NCI-H446 (cell line): ENCODE results near the gene KIF6.
"Not testable (repeated sequence)": the region's sequence is repeated elsewhere in the genome, so short reads cannot be mapped to it uniquely, and the experiment has no call there.

Experiments
- DNase-seq, 2 experiments: peaks; one replicate each; lab custom pipeline; 2025; lab: John Stamatoyannopoulos, UW

KIF6 gene

DNA sequence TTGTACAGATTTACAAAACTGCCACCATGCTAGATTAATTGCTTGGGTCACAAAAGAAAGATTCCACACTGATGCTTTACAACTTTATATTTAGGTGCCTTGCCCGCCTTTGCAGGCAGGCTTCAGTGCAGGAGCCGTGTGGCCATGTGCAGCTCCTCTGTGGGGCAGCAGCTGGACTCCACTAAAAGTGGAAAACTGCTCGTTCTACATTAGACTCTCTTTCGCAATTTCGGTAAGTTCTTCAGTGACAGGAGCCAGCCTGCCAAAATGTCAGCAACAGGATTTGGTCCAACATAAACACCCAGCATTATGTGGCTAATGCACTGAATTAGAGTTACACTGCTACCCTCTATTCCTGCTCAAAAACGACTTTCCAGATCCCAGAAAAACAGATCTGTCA lies 228.3 kb downstream of the KIF6 start:
- DNase-seq: peak; percentile 64 to 82

DNA sequence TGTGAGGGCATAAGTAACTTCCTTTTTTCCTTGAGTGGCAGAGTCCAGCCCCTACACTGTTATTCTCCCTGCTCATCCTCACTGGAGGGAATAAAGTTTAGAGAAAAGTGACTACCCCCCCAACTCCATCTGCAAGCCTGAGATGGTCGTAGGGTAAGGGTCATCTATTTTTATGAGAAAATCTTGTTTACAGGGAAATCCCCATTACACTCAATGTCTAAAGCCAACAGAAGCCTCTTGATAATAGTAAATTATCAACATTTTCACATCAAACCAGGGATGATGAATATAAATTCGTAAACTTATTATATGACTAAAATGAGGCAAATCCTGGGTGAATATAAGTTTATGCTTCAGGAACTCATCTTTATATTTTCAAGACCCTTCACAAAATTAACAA lies 228.8 kb downstream of the KIF6 start:
- no peak for DNase-seq

DNA sequence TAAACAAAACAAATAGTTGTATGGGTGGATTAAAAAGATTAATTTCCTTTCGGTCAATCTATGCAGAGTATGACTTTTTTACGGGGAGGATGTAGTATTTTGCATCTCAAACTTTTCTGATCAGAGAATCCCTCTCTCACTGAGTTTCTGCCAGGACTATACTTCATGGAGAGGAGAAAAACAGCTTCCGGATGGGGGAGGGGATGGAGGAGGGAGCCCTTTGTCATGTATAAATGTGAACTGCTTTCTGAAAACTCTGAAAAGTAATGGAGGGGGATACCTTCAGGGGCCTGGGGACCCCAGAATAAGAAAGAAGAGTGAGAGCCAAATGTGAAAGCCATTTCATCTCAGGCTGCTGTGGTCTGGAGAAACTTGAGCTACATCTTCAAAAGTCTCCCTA lies 229.6 kb downstream of the KIF6 start:
- DNase-seq: no peak

DNA sequence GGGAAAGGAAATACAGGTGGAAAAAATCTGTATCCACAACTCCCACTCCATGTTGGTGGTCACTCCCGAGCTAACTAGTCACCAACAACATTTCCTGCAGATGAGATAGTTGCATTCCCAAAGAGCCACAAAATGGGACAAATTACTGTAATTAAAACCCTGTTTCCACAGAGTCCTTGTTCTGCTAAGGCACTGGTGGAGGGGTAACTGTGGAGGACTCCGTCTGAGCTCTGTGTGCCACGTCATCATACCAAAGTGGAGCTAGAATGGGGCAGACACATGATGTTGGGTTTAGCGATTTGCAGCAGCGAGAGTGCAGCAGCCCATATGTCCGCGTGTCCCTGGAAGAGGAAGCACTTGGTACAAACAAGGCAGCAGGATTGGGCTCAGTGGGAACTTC lies 230.2 kb downstream of the KIF6 start:
- no peak for DNase-seq

DNA sequence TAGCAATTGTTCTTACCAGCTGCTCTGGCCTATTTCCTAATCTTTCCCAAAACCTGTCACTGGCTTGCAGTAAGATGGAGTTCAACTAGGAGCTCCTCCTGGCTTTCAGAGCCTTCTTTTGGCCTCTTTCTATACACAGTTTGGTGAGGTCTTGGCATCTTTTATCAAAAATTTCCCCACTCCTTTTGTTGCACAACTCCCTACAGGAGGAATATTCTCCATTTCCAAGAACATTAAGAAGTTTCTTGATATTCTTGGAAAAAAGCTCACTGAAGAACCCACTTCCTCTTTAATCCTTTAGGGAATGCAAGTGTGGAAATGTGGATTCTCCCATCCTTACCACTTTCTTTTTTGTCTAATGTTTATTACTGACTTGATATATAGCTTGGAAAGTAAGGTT lies 231.4 kb downstream of the KIF6 start:
- no peak for DNase-seq

DNA sequence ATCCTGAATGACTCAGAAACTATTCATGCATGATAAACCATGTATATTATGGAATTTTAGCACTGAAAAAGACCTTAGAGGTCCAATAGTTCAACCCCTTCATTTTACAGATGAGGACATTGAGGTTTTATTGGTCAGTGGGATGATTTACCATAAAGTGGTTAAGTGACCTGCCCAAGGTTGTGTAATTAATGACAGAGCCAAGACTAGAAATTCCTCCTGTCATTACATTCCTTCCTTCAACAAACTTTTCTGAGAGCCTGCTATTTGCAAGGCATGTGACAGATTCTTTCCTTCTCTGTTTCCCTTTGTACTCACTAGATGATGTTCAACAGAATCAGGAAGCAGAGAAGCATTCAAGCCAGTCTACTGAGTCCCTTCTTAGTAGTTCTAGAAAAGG lies 232.0 kb downstream of the KIF6 start:
- DNase-seq: no peak

DNA sequence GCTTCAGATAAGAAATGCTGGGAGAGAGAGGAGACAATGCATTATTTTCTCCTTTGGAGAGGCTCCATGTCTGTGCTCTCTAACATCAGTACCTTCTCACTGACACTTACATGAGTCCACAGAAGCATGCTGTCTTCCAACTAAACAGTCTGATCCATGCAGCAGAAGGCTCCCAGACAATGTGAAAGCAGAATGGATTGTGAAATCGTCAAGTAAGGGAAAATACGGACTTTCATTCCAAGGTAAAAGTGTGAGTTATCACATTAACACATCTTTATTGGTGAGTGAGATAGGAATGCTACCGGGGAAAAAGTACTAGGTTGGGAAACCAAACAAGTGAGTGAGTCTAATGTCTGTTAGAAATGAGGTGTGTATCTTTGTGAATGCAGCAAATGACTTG lies 235.1 kb downstream of the KIF6 start:
- DNase-seq: no peak

DNA sequence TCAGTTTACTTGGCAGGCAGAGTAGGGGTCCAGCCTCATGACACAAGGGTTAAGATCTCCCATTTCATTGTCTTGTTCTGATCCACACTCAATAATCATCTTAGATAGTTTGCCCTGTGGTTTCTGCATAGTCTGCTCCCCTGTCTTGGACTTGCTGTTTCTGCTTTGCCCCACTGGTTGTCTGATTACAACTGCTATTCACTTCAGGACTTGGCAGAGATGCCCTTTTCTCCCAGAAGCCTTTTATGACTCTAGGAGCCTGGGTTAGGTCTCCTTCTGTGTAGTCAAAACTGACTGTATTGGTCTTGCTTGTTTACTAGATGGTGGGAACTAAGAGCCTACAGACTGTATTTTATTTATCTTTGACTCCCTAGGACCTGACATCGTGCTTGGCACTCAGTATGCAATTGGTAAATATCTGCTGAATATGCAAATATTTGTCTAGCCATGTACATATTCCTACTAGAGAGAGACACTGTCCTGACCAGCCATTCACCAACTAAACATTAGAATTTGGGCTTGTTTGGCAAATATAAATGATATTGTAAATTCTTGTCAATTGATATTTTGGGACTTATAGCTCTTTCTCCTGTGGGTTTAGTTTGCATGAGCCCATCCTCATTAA lies 236.8 kb downstream of the KIF6 start:
- DNase-seq: peak in 1 of 2 experiments; percentile 59

DNA sequence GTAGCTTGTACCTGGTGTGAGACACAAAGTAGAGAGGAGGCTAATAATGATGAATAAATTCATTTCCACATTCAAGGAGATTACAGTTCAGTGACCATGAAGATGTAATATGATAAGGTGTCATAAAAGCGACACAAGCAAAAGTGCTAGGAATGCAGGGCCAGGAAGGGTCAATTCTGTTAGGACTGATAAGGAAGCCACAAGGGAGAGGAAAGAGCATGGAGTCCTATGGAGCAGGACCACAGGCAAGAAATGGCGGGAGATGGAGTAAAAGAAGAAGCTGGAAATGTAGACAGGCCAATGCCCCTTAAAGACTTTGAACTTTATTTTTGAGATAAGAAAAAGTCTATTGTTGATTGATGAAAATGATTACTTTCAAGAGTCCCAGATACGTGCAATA lies 240.9 kb downstream of the KIF6 start:
- no peak for DNase-seq

DNA sequence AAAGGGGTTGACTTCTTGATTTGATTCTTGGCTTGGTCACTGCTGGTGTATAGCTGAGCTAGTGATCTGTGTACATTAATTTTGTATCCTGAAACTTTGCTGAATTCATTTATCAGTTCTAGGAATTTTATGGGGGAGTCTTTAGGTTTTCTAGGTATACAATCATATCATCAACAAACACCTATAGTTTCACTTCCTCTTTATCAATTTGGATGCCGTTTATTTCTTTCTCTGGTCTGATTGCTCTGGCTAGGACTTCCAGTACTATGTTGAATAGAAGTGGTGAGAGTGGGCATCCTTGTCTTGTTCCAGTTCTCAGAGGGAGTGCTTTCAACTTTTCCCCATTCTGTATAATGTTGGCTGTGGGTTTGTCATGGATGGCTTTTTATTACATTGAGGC lies 245.4 kb downstream of the KIF6 start:
- not testable (repeated sequence) for DNase-seq

DNA sequence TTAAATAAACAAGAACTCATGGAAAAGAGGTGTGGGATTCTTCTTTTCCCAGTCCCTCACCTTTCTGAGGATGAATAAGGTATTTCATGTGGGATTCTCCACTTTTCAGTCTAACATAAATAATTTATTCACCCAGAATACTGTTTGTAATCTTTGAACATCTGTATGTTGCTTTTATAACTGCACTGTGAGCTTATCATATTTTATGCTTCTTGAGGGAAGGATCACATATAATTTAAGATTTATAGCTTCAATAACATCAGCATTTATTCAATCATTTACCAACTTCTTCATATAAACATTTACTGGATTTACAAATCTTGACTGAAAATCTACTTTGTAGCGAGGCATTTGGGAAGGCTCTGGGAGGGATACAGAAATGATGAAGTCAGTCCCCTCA lies 248.5 kb downstream of the KIF6 start:
- DNase-seq: no peak

DNA sequence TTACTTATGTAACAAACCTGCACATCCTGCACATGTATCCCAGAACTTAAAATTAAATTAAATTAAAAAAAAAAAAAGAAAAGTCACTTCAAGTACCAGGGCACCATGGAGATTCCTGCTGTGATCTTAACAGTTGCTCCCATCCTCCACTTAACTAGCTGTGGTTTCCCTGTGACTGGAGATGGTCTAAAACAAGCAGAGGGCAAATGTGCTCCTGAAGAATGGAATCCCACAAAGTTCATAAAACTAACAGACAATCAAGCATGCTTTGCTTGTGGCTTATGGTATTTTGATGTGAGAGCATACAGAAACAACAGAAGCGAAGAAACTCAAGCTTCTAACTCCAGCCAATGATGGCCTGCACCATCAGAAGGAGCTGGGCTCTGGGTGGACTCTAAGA lies 249.1 kb downstream of the KIF6 start:
- DNase-seq: no peak

DNA sequence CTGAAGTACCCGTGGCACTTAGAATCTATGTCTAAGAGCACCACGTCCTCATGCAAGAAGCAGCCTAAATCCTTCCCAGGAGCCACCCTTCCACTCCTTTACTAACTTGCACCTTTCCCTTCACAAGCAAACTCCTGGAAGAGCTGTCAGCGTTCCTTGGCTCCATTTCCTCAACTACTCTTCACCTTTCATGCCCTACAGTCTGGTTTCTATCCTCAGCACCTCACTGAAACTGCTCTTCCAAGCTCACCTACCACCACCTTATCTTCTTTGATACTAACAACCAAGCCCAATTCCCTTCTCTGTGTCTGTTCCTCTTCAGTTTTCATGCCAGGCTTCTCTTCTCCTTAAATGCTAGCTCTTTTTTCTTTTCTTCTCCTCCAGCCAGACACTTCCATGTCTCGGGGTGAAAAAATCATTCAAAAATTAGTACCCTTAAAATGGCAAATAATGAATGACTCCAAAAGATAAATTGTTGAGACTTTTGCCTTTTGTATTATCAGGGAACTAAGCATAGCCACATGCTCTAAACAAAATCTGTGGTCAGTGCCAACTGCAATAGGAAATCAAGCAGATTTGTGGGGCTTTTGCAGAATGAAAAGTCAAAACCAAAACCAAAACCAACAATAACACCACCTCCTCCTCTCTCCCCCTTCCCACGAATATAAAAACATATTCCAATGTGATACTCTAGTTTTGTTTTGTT lies 253.1 kb downstream of the KIF6 start:
- DNase-seq: no peak

DNA sequence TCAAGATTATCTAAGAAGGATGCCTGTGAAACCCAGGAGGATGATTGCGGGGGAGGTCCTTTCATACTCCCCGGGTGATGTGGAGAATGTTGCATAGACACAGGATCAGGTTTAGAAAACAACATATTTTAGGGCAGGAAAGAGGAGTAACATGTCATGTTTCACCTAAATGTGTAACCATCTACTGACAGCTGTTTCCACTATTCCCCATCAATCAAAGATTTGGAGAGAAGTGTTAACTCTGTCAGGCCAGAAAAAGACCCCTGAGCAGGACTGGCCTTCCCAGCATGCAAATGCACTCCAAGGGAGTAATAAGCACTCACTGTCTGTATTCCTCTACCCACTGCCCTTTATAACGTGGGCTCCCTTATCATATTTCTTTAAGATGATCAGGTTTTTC lies 254.7 kb downstream of the KIF6 start:
- no peak for DNase-seq

DNA sequence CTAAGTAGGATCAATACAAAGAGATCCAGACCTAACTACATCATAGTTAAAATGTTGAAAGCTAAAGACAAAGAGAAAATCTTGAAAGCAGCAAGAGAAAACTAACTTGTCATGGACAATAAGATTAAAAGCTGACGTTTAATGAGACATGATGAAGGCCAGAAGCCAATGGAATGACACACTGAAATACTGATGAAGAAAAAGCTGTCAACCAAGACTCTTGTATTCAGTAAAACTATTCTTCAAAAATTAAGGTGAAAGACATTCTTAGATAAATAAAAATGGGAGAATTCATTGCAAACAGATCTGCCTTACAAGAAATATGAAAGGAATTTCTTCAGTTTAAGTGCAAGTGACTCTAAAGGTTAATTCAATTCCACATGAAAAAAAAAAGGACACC lies 256.8 kb downstream of the KIF6 start:
- DNase-seq: no peak

DNA sequence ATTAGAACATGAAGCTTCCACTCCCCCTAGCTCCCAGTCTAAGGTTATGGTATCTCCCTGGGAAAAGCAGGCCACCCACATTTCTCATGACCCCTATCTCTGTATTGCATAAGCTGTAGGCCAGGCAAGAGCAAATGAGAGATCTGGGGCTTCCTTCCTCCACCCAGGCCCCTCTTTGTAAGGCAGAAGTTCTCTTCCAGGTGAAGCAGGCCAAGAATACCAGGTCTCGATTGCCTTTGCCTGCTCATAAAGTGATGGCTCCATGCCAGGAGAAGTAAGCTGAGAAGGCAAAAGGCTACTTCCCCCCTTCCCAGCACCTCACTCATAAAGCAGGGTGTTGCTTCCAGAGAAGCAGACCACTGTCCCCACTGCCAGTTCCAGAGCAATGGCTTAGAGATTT lies 258.6 kb downstream of the KIF6 start:
- no peak for DNase-seq

DNA sequence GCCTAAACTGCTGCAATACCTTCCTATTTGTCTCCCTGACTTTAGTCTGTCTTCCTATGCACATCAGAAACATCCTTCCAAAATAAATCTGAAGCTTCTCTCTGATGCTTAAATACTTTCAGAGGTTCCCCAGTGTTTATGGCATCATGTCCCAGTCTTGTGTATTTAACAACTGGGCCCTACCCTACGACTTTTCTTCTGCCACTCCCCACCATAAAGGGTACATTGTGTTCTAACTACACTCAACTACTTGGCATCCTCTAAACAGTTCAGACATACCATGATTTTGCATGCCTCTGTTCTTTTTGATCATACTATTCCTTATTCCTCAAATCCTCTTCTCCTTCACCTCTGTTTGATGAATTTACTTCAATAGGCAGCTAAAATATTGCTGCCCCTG lies 259.7 kb downstream of the KIF6 start:
- no peak for DNase-seq

DNA sequence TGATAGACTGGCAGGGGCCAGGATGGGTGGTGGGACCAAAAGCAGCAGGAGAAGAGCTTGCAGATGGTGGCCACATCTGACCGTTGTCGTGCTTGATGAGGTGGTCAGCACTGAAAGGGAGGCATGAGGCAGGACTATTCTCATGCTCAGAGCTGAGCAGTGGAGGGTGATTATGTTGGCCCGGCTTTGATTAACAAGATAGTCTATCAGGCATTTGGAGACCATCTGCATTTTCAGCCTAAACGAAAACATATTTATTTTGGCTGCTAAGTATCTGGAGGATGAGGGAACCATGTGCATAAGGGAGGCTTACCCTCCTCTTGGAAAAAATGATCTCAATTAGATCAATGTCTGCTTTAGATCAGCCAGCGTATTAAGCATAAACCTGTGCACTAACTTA lies 261.1 kb downstream of the KIF6 start:
- DNase-seq: no peak

DNA sequence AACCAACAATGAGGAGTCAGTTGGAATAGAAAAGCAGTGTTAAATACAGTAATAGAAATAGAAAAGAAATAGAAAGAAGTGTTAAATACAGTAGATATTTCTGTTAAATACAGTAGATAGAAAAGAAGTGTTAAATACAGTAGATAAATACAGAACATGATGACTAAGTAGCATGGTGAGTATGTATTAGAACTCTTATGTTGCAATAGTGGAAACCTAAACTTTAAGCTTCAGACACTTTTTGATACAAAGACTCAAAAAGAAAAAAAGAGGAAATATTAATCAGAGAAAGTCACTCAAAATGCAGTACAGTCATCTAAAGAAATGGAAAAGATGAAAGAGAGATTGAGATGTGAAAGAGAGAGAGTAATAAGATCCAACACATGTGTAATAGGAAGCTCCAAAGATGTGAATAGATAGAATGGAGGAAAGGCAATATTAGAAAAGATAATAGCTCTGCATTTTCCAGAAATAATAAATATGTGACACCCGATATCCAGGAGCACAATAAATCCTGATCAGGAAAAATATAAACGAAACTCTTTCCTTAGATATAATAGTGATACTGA lies 271.2 kb downstream of the KIF6 start:
- no peak for DNase-seq

DNA sequence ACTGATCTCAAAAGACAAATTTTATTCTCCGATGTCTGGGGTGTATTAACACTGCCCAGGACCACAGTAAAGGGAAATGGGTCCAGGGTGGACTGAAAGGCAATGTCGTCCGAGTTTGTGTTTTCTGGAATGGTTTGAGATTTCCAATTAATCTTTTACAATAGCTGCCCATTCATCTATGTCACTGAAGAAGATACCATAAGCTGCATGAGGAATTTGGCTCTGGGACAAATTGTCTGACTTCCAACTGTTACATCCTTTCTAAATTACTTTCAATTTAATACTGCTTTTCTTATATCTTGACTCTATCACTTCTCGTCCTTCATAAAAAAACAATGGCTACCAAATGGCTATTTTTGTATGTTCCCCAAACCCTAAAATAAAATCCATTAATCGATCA lies 272.0 kb downstream of the KIF6 start:
- peak; percentile 81 to 93 for DNase-seq

DNA sequence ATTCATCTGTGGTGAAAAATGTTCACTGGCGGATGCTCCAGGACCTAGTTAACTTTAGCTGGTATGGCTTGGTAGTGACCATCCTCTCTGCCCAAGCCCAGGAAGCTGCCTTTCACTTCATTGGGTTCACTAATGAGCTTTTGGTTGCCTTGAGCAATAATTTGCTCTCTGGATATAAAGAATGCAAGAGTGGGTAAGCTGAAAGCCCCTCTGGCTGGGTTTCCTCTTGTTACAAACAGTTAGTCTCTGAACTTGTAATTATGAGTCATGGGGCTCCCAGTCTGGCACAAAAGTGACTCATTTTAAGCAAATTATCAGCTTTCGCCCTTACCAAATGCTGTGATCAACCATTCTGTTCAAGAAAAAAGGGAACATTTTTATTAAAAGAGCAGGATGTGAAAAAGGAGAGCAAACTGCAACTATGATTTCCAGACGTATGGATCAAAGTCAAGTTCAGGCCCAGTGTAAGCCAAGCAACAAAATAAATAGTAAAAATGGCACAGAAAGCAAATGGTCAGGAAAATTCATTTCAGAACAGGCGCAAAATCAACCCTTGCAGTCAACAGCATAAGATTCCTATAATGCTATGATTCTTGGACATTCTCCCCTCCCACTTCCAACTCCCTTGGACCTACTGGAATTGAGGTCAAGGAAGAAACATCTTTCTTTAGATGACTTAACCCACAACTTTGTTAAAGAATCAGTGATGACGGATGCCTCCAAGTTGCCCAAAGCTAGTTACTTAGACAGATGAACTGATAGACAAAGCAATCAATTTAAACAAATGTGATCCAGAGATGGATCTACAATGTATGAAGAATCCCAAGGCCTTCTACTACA lies 272.7 kb downstream of the KIF6 start:
- peak; percentile 67 to 89 for DNase-seq

DNA sequence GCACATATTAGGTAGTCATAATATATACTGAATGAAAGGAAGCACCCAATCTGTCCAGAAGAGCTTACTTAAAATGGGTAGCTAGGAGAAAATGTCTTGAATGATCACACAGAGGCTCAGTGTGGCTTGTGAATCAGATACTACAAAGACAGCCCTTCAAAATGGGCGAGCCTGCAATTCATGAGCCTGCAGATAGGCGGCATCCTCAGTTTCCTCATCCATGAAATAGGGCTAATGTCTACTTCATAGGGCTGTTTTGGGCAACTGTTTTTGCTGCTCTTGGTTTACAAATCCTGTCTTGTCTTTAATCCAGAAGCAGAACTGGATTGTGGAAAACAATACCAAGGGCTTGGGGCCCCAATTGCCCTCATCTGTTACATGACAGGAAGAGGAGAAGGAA lies 273.4 kb downstream of the KIF6 start:
- DNase-seq: peak in 1 of 2 experiments; percentile 69

DNA sequence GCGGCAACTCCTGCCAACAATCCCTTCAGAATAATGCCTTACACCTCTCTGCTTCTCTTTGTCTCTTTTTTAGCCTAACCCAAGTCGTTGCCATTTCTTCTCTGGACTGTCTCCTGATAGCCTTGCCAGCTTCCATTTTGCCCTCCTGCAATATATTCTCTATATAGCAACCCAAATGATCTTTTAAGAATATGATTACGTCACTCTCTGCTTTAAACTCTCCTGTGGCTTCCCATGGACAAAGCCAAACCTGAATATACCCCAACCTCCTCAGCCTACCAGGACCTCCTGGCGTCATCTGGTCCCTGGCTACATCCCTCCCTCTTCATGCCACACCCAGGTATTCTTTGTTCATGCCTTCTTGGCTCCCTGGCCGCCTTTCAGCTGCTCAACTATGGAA lies 276.2 kb downstream of the KIF6 start:
- no peak for DNase-seq
